Measurements from ENCODE around the gene PDCL3. TPM values are rescaled to one million over a fixed set of nuclear protein-coding genes. Genes with fewer than 3 reads are reported as not detected.

The PDCL3 gene
- total and polyA plus RNA-seq, 7 experiments from 2014 or later: 16.6 to 63.4 (median 21.3) TPM

- no peaks in the 10 kb centered on the region for H3K9me3 Mint-ChIP-seq
Measured at GRCh38 chr2:100611079-100612029, 48.6 kb downstream of the PDCL3 start.

DNA sequence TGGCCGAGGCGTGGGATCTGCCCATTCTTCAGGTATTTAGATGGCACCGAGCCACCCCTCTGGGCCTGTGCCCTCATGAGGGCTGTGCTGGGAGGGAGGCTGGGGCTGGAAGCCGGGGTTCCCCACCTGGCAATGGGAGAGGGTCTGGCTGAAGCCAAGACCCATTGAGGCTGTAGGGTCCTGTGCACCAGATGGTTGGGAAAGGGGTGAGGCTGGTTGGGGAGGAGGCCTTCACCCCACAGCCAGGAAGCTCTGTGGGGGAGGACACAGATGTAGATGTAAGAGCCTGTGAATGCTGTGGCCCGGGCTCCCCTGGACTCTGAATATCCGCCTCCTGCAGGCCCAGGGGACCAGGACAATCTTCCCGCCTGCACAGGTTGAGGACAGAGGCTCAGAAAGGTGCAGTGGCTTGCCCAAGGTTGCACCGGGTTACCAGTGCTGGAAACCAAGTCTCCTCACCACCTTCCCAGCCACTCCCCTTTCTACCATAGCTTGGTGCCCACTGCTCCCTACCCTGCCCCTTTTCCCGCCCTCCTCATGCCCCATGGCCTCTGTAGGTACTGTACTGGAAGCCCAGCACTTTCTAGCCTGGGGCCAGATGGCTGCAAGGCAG is 49.7 kb downstream of the PDCL3 start:
- ChIA-PET POLR2A (no interaction called here), CTCF (no interaction called here)
- no peaks in the 10 kb centered on the region for H3K36me3 Mint-ChIP-seq
- Histone ChIP-seq H3K36me3 (ENCODE audit: control insufficient read depth in 2 of 3, insufficient read depth in 3 of 3, low read length in 3 of 3) (no peaks in the 10 kb centered on the region), H3K9me3 (ENCODE audit: control insufficient read depth in 2 of 3, low read length in 3 of 3) (no peaks in the 10 kb centered on the region), H3K27ac (ENCODE audit: low read depth, low read length) (no peak overlapping the region), H3K4me1 (ENCODE audit: control insufficient read depth in 2 of 2, insufficient read depth in 2 of 2, low read length in 2 of 2) (peaks cover 0 to 4% of the 10 kb centered on the region in 2 donors), H3K27me3 (ENCODE audit: control insufficient read depth in 2 of 2, insufficient read depth in 2 of 2, low read length in 2 of 2) (no peaks in the 10 kb centered on the region), H3K4me3 (ENCODE audit: low read length) (no peak overlapping the region)
- no peaks in the 10 kb centered on the region for H3K9me3 Mint-ChIP-seq
- intact Hi-C loops (cut with micrococcal nuclease): loop anchor here (5.0 kb wide), 3 partner anchors 45 to 540 kb away; partner anchors contain the start of genes NPAS2 (in 1 of the 2) and TBC1D8 (in 1 of the 2)
- no peak overlapping the region for H3K4me3 Mint-ChIP-seq
- ATAC-seq: no peak
- peaks cover 0 to 7% (median 0%) of the 10 kb centered on the region in 5 donors for H3K27me3 Mint-ChIP-seq
- DNase-seq: no peak
- H3K4me1 Mint-ChIP-seq: peaks cover 4 to 27% (median 11%) of the 10 kb centered on the region in 7 donors
- H3K27ac Mint-ChIP-seq: no peak overlapping the region

More at GRCh38 chr2:100611079-100612029, 48.6 kb downstream of the PDCL3 start:
- Histone ChIP-seq H3K27ac (ENCODE audit: low read depth, low read length) (no peak overlapping the region), H3K27me3 (ENCODE audit: control insufficient read depth in 2 of 2, insufficient read depth in 2 of 2, low read length in 2 of 2) (no peaks in the 10 kb centered on the region), H3K36me3 (ENCODE audit: control insufficient read depth in 2 of 3, insufficient read depth in 3 of 3, low read length in 3 of 3) (no peaks in the 10 kb centered on the region), H3K4me3 (ENCODE audit: low read length) (no peak overlapping the region), H3K4me1 (ENCODE audit: control insufficient read depth in 2 of 2, insufficient read depth in 2 of 2, low read length in 2 of 2) (peaks cover 0 to 4% of the 10 kb centered on the region in 2 donors), H3K9me3 (ENCODE audit: control insufficient read depth in 2 of 3, low read length in 3 of 3) (no peaks in the 10 kb centered on the region)
- ChIA-PET CTCF (interaction anchor here (0.6 to 4.1 kb wide), 16 partner anchors 9 to 597 kb away, joined by 3 to 46 read pairs (median 6); no protein-coding TSS in a partner anchor), POLR2A (interaction anchor here (0.7 to 0.9 kb wide), 3 partner anchors 39 to 147 kb away, joined by 3 read pairs; no protein-coding TSS in a partner anchor)
- intact Hi-C loops (cut with micrococcal nuclease): loop anchor here (2.0 to 5.0 kb wide), 4 partner anchors 41 to 541 kb away; partner anchors contain the start of genes NPAS2 (in 1 of the 2) and TBC1D8 (in 1 of the 2)
- no peak overlapping the region for H3K4me3 Mint-ChIP-seq
- no peak for DNase-seq
- no peak for ATAC-seq
- H3K27me3 Mint-ChIP-seq: peaks cover 0 to 12% (median 0%) of the 10 kb centered on the region in 5 donors
- H3K36me3 Mint-ChIP-seq: no peaks in the 10 kb centered on the region
- no peak overlapping the region for H3K27ac Mint-ChIP-seq
- H3K4me1 Mint-ChIP-seq: peaks cover 5 to 17% (median 12%) of the 10 kb centered on the region in 7 donors

GRCh38 chr2:100613719-100614118 is 50.9 kb downstream of the PDCL3 start:
- Histone ChIP-seq H3K27ac (ENCODE audit: low read depth, low read length) (no peak overlapping the region), H3K4me1 (ENCODE audit: control insufficient read depth in 2 of 2, insufficient read depth in 2 of 2, low read length in 2 of 2) (peaks cover 0 to 4% of the 10 kb centered on the region in 2 donors), H3K27me3 (ENCODE audit: control insufficient read depth in 2 of 2, insufficient read depth in 2 of 2, low read length in 2 of 2) (no peaks in the 10 kb centered on the region), H3K9me3 (ENCODE audit: control insufficient read depth in 2 of 3, low read length in 3 of 3) (no peaks in the 10 kb centered on the region), H3K36me3 (ENCODE audit: control insufficient read depth in 2 of 3, insufficient read depth in 3 of 3, low read length in 3 of 3) (no peaks in the 10 kb centered on the region), H3K4me3 (ENCODE audit: low read length) (no peak overlapping the region)
- Mint-ChIP-seq H3K27ac (peak overlapping the region in 2 of 9 donors; percentile 48), H3K4me3 (no peak overlapping the region), H3K27me3 (peaks cover 0 to 7% (median 0%) of the 10 kb centered on the region in 5 donors), H3K9me3 (no peaks in the 10 kb centered on the region), H3K4me1 (peaks cover 4 to 33% (median 15%) of the 10 kb centered on the region in 7 donors), H3K36me3 (no peaks in the 10 kb centered on the region)
- DNase-seq (no peak), ATAC-seq (no peak)
- intact Hi-C loops (cut with micrococcal nuclease): loop anchor here (5.0 kb wide), 3 partner anchors 44 to 539 kb away; partner anchors contain the start of genes NPAS2 (in 1 of the 2) and TBC1D8 (in 1 of the 2)
- POLR2A ChIA-PET: no interaction called here
- CTCF ChIA-PET: interaction anchor here (1.0 kb wide), 1 partner anchor 16 kb away, joined by 3 read pairs; no protein-coding TSS in a partner anchor

DNA sequence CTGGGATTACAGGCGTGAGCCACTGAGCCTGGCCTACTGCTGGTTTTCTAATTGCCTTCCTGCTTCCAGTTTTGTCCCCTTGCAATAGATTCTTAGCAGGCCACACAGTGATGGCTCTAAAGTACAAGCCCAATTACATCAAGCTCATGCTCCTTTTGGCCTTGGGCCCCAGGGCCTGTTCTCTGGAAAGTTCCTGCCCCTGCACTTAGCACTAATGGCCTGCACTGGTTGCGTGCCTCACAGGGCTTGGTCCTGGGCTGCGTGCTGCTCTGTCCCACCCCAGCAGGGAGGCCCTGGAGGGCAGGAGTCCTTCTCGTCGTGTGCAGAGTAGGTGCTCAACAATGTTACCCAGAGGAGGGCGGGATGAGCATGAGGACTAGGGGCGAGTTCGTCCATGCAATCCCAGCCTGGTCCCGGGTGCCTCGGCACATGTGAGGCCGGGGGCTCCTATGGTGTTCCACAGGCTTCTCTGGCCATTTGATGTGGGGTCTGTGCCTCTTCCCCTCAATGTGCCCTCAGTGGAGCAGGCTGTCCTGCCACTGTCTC is 51.7 kb downstream of the PDCL3 start:
- peaks cover 0 to 4% of the 10 kb centered on the region in 2 donors for H3K4me1 ChIP-seq (ENCODE audit: control insufficient read depth in 2 of 2, insufficient read depth in 2 of 2, low read length in 2 of 2)
- ChIA-PET CTCF (interaction anchor here (1.0 kb wide), 1 partner anchor 16 kb away, joined by 3 read pairs; no protein-coding TSS in a partner anchor), POLR2A (no interaction called here)
- peaks cover 4 to 35% (median 15%) of the 10 kb centered on the region in 7 donors for H3K4me1 Mint-ChIP-seq
- peak overlapping the region in 5 of 9 donors; percentile 1 to 60 (median 48) for H3K27ac Mint-ChIP-seq
- H3K27ac ChIP-seq (ENCODE audit: low read depth, low read length): no peak overlapping the region
- DNase-seq (no peak), ATAC-seq (no peak)
- no peak overlapping the region for H3K4me3 ChIP-seq (ENCODE audit: low read length)
- no peaks in the 10 kb centered on the region for H3K36me3 ChIP-seq (ENCODE audit: control insufficient read depth in 2 of 3, insufficient read depth in 3 of 3, low read length in 3 of 3)
- no peaks in the 10 kb centered on the region for H3K9me3 ChIP-seq (ENCODE audit: control insufficient read depth in 2 of 3, low read length in 3 of 3)
- H3K36me3 Mint-ChIP-seq: no peaks in the 10 kb centered on the region
- intact Hi-C loops (cut with micrococcal nuclease): loop anchor here (5.0 kb wide), 3 partner anchors 43 to 538 kb away; partner anchors contain the start of genes NPAS2 (in 1 of the 2) and TBC1D8 (in 1 of the 2)
- no peaks in the 10 kb centered on the region for H3K27me3 ChIP-seq (ENCODE audit: control insufficient read depth in 2 of 2, insufficient read depth in 2 of 2, low read length in 2 of 2)
- peaks cover 0 to 11% (median 0%) of the 10 kb centered on the region in 5 donors for H3K27me3 Mint-ChIP-seq
- H3K9me3 Mint-ChIP-seq: peaks cover 0 to 3% (median 0%) of the 10 kb centered on the region in 11 donors
- H3K4me3 Mint-ChIP-seq: no peak overlapping the region

GRCh38 chr2:100615471-100615870 is 52.7 kb downstream of the PDCL3 start:
- no peak overlapping the region for H3K27ac ChIP-seq (ENCODE audit: low read depth, low read length)
- peaks cover 0 to 6% (median 0%) of the 10 kb centered on the region in 5 donors for H3K27me3 Mint-ChIP-seq
- no peaks in the 10 kb centered on the region for H3K36me3 Mint-ChIP-seq
- H3K27ac Mint-ChIP-seq: no peak overlapping the region
- peaks cover 4 to 33% (median 15%) of the 10 kb centered on the region in 7 donors for H3K4me1 Mint-ChIP-seq
- DNase-seq: no peak
- intact Hi-C loops (cut with micrococcal nuclease): no loop called here
- ChIA-PET CTCF (no interaction called here), POLR2A (no interaction called here)
- no peaks in the 10 kb centered on the region for H3K9me3 ChIP-seq (ENCODE audit: control insufficient read depth in 2 of 3, low read length in 3 of 3)
- no peak overlapping the region for H3K4me3 Mint-ChIP-seq
- H3K4me1 ChIP-seq (ENCODE audit: control insufficient read depth in 2 of 2, insufficient read depth in 2 of 2, low read length in 2 of 2): peaks cover 0 to 2% of the 10 kb centered on the region in 2 donors
- no peaks in the 10 kb centered on the region for H3K27me3 ChIP-seq (ENCODE audit: control insufficient read depth in 2 of 2, insufficient read depth in 2 of 2, low read length in 2 of 2)
- ATAC-seq: no peak
- no peaks in the 10 kb centered on the region for H3K36me3 ChIP-seq (ENCODE audit: control insufficient read depth in 2 of 3, insufficient read depth in 3 of 3, low read length in 3 of 3)
- no peak overlapping the region for H3K4me3 ChIP-seq (ENCODE audit: low read length)
- H3K9me3 Mint-ChIP-seq: peaks cover 0 to 3% (median 0%) of the 10 kb centered on the region in 11 donors

GRCh38 chr2:100615886-100616285 is 53.1 kb downstream of the PDCL3 start:
- ChIA-PET CTCF (interaction anchor here (0.7 kb wide), 1 partner anchor 343 kb away, joined by 4 read pairs; no protein-coding TSS in a partner anchor), POLR2A (no interaction called here)
- H3K27ac ChIP-seq (ENCODE audit: low read depth, low read length): no peak overlapping the region
- no peak overlapping the region for H3K4me3 Mint-ChIP-seq
- peaks cover 0 to 9% (median 0%) of the 10 kb centered on the region in 5 donors for H3K27me3 Mint-ChIP-seq
- DNase-seq: no peak
- H3K4me1 ChIP-seq (ENCODE audit: control insufficient read depth in 2 of 2, insufficient read depth in 2 of 2, low read length in 2 of 2): no peaks in the 10 kb centered on the region
- no peak for ATAC-seq
- H3K4me1 Mint-ChIP-seq: peaks cover 4 to 32% (median 15%) of the 10 kb centered on the region in 7 donors
- H3K27ac Mint-ChIP-seq: no peak overlapping the region
- no peaks in the 10 kb centered on the region for H3K36me3 Mint-ChIP-seq
- intact Hi-C loops (cut with micrococcal nuclease): no loop called here
- no peaks in the 10 kb centered on the region for H3K27me3 ChIP-seq (ENCODE audit: control insufficient read depth in 2 of 2, insufficient read depth in 2 of 2, low read length in 2 of 2)
- H3K4me3 ChIP-seq (ENCODE audit: low read length): no peak overlapping the region
- H3K9me3 ChIP-seq (ENCODE audit: control insufficient read depth in 2 of 3, low read length in 3 of 3): no peaks in the 10 kb centered on the region
- no peaks in the 10 kb centered on the region for H3K36me3 ChIP-seq (ENCODE audit: control insufficient read depth in 2 of 3, insufficient read depth in 3 of 3, low read length in 3 of 3)
- peaks cover 0 to 3% (median under 1%) of the 10 kb centered on the region in 11 donors for H3K9me3 Mint-ChIP-seq

Data from naive thymus-derived CD4-positive, alpha-beta T cell (primary cell).